Mesenchymal stem cell (in vitro differentiated cells and primary cell): ENCODE results near the gene NUDT13.
A peak's percentile ranks its signal among the peaks of the same experiment; 100 is the strongest.

Experiments used
- DNase-seq: peaks from one replicate; pipeline ENCODE4 v3.0.0-alpha.2; 2013
- H2AFZ ChIP-seq: one replicate; pipeline ENCODE4 v1.6.1; 2013; ENCODE audit warnings: low read depth, mild to moderate bottlenecking, control low read depth, inconsistent platforms, low read length, moderate library complexity
- H2AK5ac ChIP-seq: 2 replicates; pipeline ENCODE4 v1.6.1; 2013; ENCODE audit warnings: low read length, moderate library complexity, mild to moderate bottlenecking, inconsistent platforms; ENCODE audit not compliant: severe bottlenecking
- H2BK120ac ChIP-seq: one replicate; pipeline ENCODE4 v1.6.1; 2013; ENCODE audit warnings: low read depth, mild to moderate bottlenecking, inconsistent platforms, low read length, moderate library complexity
- H2BK12ac ChIP-seq, 2 experiments: one replicate each; pipeline ENCODE4 v1.6.1; 2013; ENCODE audit warnings: inconsistent platforms in 2 of 2, low read length in 2 of 2, mild to moderate bottlenecking in 2 of 2, moderate library complexity in 2 of 2, control low read depth in 1 of 2
- H2BK15ac ChIP-seq: one replicate; pipeline ENCODE4 v1.6.1; 2013; ENCODE audit warnings: mild to moderate bottlenecking, low read depth, inconsistent platforms; ENCODE audit not compliant: poor library complexity, severe bottlenecking
- H2BK5ac ChIP-seq: 2 replicates; pipeline ENCODE4 v1.6.1; 2013; ENCODE audit warnings: low read depth, mild to moderate bottlenecking, low read length, control low read depth, inconsistent platforms; ENCODE audit not compliant: poor library complexity, severe bottlenecking
- H3K14ac ChIP-seq, 2 experiments: one replicate each; pipeline ENCODE4 v1.6.1; 2013; ENCODE audit warnings: inconsistent platforms in 2 of 2, low read length in 2 of 2, control low read depth in 1 of 2, mild to moderate bottlenecking in 1 of 2, moderate library complexity in 1 of 2
- H3K18ac ChIP-seq, 2 experiments: one replicate each; pipeline ENCODE4 v1.6.1; 2013; ENCODE audit warnings: inconsistent platforms in 2 of 2, low read length in 2 of 2, control low read depth in 1 of 2, low read depth in 1 of 2, mild to moderate bottlenecking in 1 of 2
- H3K23ac ChIP-seq, 2 experiments: one replicate each; pipeline ENCODE4 v1.6.1; 2013; ENCODE audit warnings: inconsistent platforms in 2 of 2, low read length in 2 of 2, mild to moderate bottlenecking in 2 of 2, moderate library complexity in 2 of 2, control low read depth in 1 of 2
- H3K27ac ChIP-seq: 2 replicates; pipeline ENCODE4 v1.5.1; 2013; ENCODE audit warnings: mild to moderate bottlenecking, moderate library complexity, low read length, control low read depth, inconsistent platforms; ENCODE audit not compliant: poor library complexity, severe bottlenecking
- H3K27me3 ChIP-seq, 2 experiments: 2 replicates each; pipeline versions ENCODE4 v1.6.1 to v1.7.0; 2013; ENCODE audit warnings: low read length in 2 of 2, mild to moderate bottlenecking in 2 of 2, moderate library complexity in 2 of 2, control low read depth in 1 of 2, inconsistent platforms in 1 of 2; ENCODE audit not compliant: control insufficient read depth in 1 of 2, insufficient read depth in 1 of 2
- H3K36me3 ChIP-seq, 2 experiments: 2 replicates each; pipeline versions ENCODE4 v1.6.1 to v1.7.0; 2013; ENCODE audit warnings: low read length in 2 of 2, control low read depth in 1 of 2, inconsistent platforms in 1 of 2, low read depth in 1 of 2, mild to moderate bottlenecking in 1 of 2; ENCODE audit not compliant: insufficient read depth in 2 of 2, control insufficient read depth in 1 of 2
- H3K4ac ChIP-seq, 2 experiments: one replicate each; pipeline ENCODE4 v1.6.1; 2013; ENCODE audit warnings: inconsistent platforms in 2 of 2, low read length in 2 of 2, mild to moderate bottlenecking in 2 of 2, moderate library complexity in 2 of 2, control low read depth in 1 of 2, low read depth in 1 of 2
- H3K4me1 ChIP-seq: 2 replicates; pipeline ENCODE4 v1.6.1; 2013; ENCODE audit warnings: low read depth, low read length, control low read depth; ENCODE audit not compliant: control insufficient read depth, insufficient read depth
- H3K4me2 ChIP-seq: 2 replicates; pipeline ENCODE4 v1.6.1; 2013; ENCODE audit warnings: low read length, mild to moderate bottlenecking, inconsistent platforms; ENCODE audit not compliant: poor library complexity, severe bottlenecking
- H3K4me3 ChIP-seq, 2 experiments: 2 replicates each; pipeline versions ENCODE4 v1.5.1 to v1.7.0; 2013; ENCODE audit warnings: low read length in 2 of 2, mild to moderate bottlenecking in 2 of 2, control low read depth in 1 of 2, low read depth in 1 of 2; ENCODE audit not compliant: insufficient read depth in 1 of 2
- H3K79me1 ChIP-seq: replicated peaks from 2 replicates; pipeline ENCODE4 v1.6.1; 2013; ENCODE audit warnings: mild to moderate bottlenecking, control low read depth, low read length, inconsistent platforms; ENCODE audit not compliant: poor library complexity, severe bottlenecking
- H3K9ac ChIP-seq: 2 replicates; pipeline ENCODE4 v1.7.0; 2013; ENCODE audit warnings: mild to moderate bottlenecking, low read length, moderate library complexity
- H3K9me3 ChIP-seq: 2 replicates; pipeline ENCODE4 v1.7.0; 2013; ENCODE audit warnings: mild to moderate bottlenecking, low read length; ENCODE audit not compliant: control insufficient read depth
- H4K8ac ChIP-seq: one replicate; pipeline ENCODE4 v1.6.1; 2013; ENCODE audit warnings: inconsistent platforms, mild to moderate bottlenecking, low read length, moderate library complexity
- H4K91ac ChIP-seq: one replicate; pipeline ENCODE4 v1.6.1; 2013; ENCODE audit warnings: mild to moderate bottlenecking, low read length, inconsistent platforms
- WGBS: methylation state at CpG from one replicate; pipeline ENCODE4 v1.1.7; 2013; ENCODE audit warnings: mixed read lengths; 5-methylcytosine and 5-hydroxymethylcytosine counted together

NUDT13 gene

DNA sequence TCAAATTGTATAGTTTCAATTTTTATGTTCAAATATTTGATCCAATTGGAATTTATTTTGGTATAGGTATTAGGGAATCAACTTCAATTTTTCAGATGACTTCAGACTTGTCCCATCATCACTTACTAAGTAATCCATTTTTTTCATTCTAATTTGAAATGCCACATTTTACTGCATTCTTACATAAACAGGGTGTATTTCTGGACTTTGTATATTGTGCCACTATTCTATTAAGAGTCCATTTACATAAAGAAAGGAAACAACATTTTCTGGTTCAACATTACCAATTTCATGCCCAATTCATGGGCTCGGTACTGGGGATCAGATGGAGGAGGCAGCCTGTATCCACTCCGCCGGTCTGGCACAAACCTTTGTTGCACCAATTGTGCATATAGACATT, 41.8 kb downstream of the NUDT13 start:
- 100% methylated on average over 3 of the region's 3 CpGs for WGBS
- Histone ChIP-seq H3K27ac (no peak overlapping the region), H2BK12ac (no peak overlapping the region), H4K8ac (no peak overlapping the region), H3K4me2 (no peak overlapping the region), H3K18ac (no peak overlapping the region), H3K36me3 (peaks cover 25 to 79% of the 10 kb centered on the region in 2 experiments), H2AK5ac (no peak overlapping the region), H3K4me1 (no peaks in the 10 kb centered on the region), H3K9me3 (no peaks in the 10 kb centered on the region), H3K79me1 (peaks cover 16% of the 10 kb centered on the region), H2BK5ac (no peak overlapping the region), H3K27me3 (no peaks in the 10 kb centered on the region), H2BK120ac (no peak overlapping the region), H2BK15ac (no peak overlapping the region), H2AFZ (no peak overlapping the region), H3K9ac (no peak overlapping the region), H3K14ac (no peak overlapping the region), H4K91ac (no peak overlapping the region), H3K4me3 (no peak overlapping the region), H3K4ac (no peak overlapping the region), H3K23ac (no peak overlapping the region)
- no peak for DNase-seq

- Histone ChIP-seq H3K4me3 (no peak overlapping the region), H3K27me3 (no peaks in the 10 kb centered on the region), H3K4me2 (no peak overlapping the region), H3K18ac (no peak overlapping the region), H3K36me3 (peaks cover 26 to 69% of the 10 kb centered on the region in 2 experiments), H4K91ac (no peak overlapping the region), H2BK120ac (no peak overlapping the region), H3K9ac (no peak overlapping the region), H3K9me3 (no peaks in the 10 kb centered on the region), H2BK5ac (no peak overlapping the region), H4K8ac (no peak overlapping the region), H2BK12ac (no peak overlapping the region), H2AK5ac (no peak overlapping the region), H3K27ac (no peak overlapping the region), H3K23ac (no peak overlapping the region), H3K14ac (no peak overlapping the region), H2AFZ (no peak overlapping the region), H3K4me1 (no peaks in the 10 kb centered on the region), H3K4ac (no peak overlapping the region), H3K79me1 (peaks cover 20% of the 10 kb centered on the region), H2BK15ac (no peak overlapping the region)
- DNase-seq: no peak
- WGBS: 95% methylated on average over 3 of the region's 3 CpGs
Measured at GRCh38 chr10:73156054-73156453, 45.8 kb downstream of the NUDT13 start.

GRCh38 chr10:73159038-73159648, 48.9 kb downstream of the NUDT13 start:
- no peak overlapping the region for H4K91ac ChIP-seq
- no peak overlapping the region for H2BK5ac ChIP-seq
- WGBS: 0% methylated on average over 1 of the region's 5 CpGs

GRCh38 chr10:73161079-73161478, 50.8 kb downstream of the NUDT13 start:
- Histone ChIP-seq H3K27ac (no peak overlapping the region), H2BK15ac (no peak overlapping the region), H3K36me3 (peaks cover 10 to 61% of the 10 kb centered on the region in 2 experiments), H3K27me3 (no peaks in the 10 kb centered on the region), H3K9ac (peak overlapping the region; percentile 2), H3K4me2 (no peak overlapping the region), H2BK12ac (no peak overlapping the region), H3K4me3 (no peak overlapping the region), H2BK5ac (no peak overlapping the region), H4K91ac (no peak overlapping the region), H3K18ac (no peak overlapping the region), H4K8ac (no peak overlapping the region), H2AK5ac (no peak overlapping the region), H3K23ac (no peak overlapping the region), H3K79me1 (peaks cover 16% of the 10 kb centered on the region), H2AFZ (no peak overlapping the region), H2BK120ac (no peak overlapping the region), H3K4me1 (no peaks in the 10 kb centered on the region), H3K9me3 (peaks cover 8% of the 10 kb centered on the region), H3K14ac (no peak overlapping the region), H3K4ac (no peak overlapping the region)
- no CpG with 5 or more reads among the region's 1 CpG for WGBS
- DNase-seq: no peak

More at GRCh38 chr10:73159038-73159648, 48.9 kb downstream of the NUDT13 start:
- Histone ChIP-seq H2AK5ac (no peak overlapping the region), H3K4me1 (no peaks in the 10 kb centered on the region), H3K27me3 (no peaks in the 10 kb centered on the region), H3K4ac (no peak overlapping the region), H3K18ac (no peak overlapping the region), H2BK120ac (no peak overlapping the region), H3K36me3 (peaks cover 17 to 69% of the 10 kb centered on the region in 2 experiments), H3K14ac (no peak overlapping the region), H3K79me1 (peaks cover 17% of the 10 kb centered on the region), H3K4me2 (no peak overlapping the region), H2BK12ac (no peak overlapping the region), H3K9me3 (peaks cover 8% of the 10 kb centered on the region), H2AFZ (no peak overlapping the region), H3K27ac (no peak overlapping the region), H4K8ac (no peak overlapping the region), H3K4me3 (no peak overlapping the region), H3K23ac (no peak overlapping the region), H3K9ac (peak overlapping the region; percentile 67), H2BK15ac (no peak overlapping the region)
- peak; percentile 67 for DNase-seq
